ENCODE measurements around the gene MAOB. TPM values are rescaled to one million over a fixed set of nuclear protein-coding genes. Genes with fewer than 3 reads are reported as not detected.

The MAOB gene
- polyA plus RNA-seq, 1 donor from 2014 or later, result not detected

DNA sequence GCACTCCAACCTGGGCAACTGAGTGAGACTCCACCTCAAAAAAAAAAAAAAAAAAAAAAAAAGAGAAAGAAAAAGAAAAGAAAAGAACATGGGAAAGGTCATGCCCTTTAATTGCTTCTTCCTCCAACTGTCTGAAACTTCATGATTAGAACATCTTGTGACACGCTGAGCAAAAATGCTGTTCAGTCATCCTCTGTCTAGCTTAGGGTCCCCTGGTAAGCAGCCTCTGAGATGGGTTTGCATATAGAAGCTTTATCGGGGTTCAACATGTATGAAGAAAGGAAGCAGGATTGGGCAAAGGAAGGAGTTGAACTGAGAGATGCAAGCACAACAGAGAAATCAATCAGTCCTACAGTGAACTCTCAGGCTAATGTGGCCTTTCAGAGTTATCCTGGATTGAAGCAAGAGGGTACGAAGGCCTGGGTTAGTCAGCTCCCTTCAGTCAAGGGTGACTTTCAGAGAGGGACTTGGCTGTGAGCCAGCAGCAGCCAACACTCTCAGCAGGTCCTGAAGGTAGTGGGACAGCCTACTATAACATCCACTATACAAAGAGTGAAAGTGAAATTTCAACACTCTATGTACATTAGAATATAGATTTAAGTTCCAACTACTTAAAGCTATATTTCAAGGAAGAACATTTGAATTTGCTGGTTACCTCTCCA, 11.4 kb downstream of the MAOB start:
- no peak overlapping the region for H3K4me3 Mint-ChIP-seq
- H3K27me3 Mint-ChIP-seq, result peaks cover 6% of the 10 kb centered on the region
- H3K4me1 Mint-ChIP-seq, result no peaks in the 10 kb centered on the region
- H3K36me3 Mint-ChIP-seq, result no peaks in the 10 kb centered on the region
- no peak overlapping the region for H3K27ac Mint-ChIP-seq
- peaks cover 0 to 2% (median 0%) of the 10 kb centered on the region in 3 donors for H3K9me3 Mint-ChIP-seq

DNA sequence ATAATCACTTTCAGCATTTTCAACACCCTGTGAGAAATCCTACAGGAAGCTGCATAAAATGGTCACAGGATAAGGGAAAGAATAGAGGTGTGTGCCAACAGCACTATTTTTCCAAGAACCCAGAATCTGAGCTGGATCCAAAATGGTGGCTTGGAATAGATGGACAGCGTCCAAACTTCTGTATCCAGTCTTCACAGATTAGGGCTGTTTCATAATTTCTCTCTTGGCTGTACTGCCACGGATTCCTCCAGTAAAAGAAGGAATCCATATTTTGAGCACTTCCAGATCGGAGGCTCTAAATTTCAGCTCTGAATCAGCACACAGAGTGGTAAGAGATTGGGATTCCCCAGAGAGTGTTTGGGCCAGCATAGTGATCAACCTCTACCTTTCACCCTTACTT, 12.2 kb downstream of the MAOB start:
- peaks cover 6% of the 10 kb centered on the region for H3K27me3 Mint-ChIP-seq
- peaks cover 0 to 2% (median 0%) of the 10 kb centered on the region in 3 donors for H3K9me3 Mint-ChIP-seq
- no peaks in the 10 kb centered on the region for H3K36me3 Mint-ChIP-seq
- H3K4me1 Mint-ChIP-seq, result no peaks in the 10 kb centered on the region
- no peak overlapping the region for H3K4me3 Mint-ChIP-seq
- H3K27ac Mint-ChIP-seq, result no peak overlapping the region

DNA sequence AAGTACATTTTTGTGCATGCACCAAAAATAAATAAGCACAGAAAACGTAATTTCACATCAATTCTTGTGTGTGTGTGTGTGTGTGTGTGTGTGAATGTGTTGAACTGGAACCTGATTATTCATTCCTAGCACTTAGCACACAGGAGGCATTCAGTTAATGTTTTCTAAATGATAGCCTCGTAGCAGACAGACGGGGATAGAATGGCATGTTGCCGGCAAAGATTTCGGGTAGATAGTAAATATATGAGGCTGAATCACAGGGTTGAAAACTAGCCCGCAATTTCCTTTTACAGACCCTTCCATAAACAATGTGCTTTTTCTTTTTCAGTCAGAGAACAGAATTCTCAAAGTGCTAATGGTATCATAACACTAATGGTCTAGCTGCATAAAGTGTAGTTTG, 13.5 kb downstream of the MAOB start:
- Mint-ChIP-seq H3K4me3 (no peak overlapping the region), H3K4me1 (no peaks in the 10 kb centered on the region), H3K9me3 (peaks cover 0 to 2% (median 0%) of the 10 kb centered on the region in 3 donors), H3K27ac (no peak overlapping the region), H3K27me3 (peaks cover 6% of the 10 kb centered on the region), H3K36me3 (no peaks in the 10 kb centered on the region)

DNA sequence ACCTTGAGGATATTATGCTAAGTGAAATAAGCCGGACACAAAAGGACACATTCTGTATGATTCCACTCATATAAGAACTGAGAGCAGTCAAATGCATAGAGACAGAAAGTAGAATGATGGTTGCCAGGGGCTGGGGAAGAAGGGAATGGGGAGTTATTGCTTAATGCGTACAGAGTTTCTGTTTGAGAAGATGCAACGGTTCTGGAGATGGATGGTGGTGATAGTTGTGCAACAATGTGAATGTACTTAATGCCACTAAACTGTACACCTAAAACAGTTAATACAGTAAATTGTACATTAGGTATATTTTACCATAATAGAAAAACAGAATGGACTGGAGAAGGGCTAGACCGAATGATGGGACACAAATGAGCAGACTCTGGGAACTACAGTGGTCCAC, 15.8 kb downstream of the MAOB start:
- no peaks in the 10 kb centered on the region for H3K9me3 Mint-ChIP-seq
- no peak overlapping the region for H3K4me3 Mint-ChIP-seq
- H3K4me1 Mint-ChIP-seq, result no peaks in the 10 kb centered on the region
- H3K27me3 Mint-ChIP-seq, result peaks cover 6% of the 10 kb centered on the region
- no peak overlapping the region for H3K27ac Mint-ChIP-seq
- H3K36me3 Mint-ChIP-seq, result no peaks in the 10 kb centered on the region

DNA sequence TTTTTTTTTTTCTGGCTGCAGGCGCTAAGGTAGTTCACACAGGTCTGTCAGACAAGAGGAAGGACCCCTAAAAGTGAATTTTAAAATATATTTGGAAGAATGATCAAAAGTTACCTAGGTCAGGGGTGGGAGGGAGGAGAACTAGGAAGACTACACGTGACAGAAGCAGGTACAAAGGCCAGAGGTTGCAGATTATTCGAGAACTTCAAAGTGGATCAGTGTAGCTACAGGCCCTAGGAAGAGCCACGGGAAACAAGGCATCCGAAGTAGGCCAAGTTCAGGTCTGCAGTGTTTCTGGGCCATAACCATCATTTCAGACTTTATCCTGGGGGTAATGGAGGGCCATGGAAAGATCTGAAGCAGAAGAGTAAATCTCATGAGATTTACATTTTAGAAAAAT, 16.5 kb downstream of the MAOB start:
- Mint-ChIP-seq H3K27me3 (peaks cover 6% of the 10 kb centered on the region), H3K36me3 (no peaks in the 10 kb centered on the region), H3K4me3 (no peak overlapping the region), H3K9me3 (no peaks in the 10 kb centered on the region), H3K27ac (no peak overlapping the region), H3K4me1 (no peaks in the 10 kb centered on the region)

DNA sequence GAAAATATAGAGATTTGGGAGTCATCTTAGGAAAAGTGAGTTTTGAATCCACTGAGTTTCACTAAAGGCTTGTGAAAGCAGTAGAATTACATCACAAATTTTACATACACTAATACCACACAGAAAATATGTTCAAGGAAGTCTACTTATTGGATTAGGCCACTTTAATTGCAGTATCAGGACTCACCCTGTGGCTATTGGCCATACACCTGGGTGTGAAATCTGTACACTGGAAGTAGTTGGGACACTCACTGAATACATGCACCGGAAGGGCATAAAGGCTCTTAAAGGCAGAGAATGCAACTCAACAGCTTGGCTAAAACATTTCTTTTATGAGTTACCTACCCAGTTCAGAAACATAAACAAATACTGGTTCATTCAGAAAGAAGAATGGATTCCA, 19.8 kb downstream of the MAOB start:
- Mint-ChIP-seq H3K9me3 (no peaks in the 10 kb centered on the region), H3K27ac (no peak overlapping the region), H3K36me3 (peaks cover 1% of the 10 kb centered on the region), H3K27me3 (no peaks in the 10 kb centered on the region), H3K4me1 (no peaks in the 10 kb centered on the region), H3K4me3 (no peak overlapping the region)

DNA sequence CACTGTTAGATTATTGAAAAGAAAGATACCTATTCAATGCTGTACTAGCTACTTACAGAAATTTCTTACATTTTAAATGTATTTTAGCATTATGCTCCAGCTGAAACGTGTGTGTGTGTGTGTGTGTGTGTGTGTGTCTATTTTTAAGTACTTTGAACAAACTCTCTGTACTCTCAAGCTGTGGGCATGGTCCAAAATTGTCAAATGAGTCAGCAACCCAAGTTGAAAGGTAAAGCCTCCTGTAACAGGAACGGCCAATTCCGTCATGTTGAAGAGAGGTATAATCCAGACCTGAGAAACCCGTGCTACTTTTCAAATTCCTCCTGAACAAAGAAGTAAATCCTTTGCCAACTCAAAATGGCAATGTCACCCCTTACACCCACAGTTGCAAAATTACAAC, 20.5 kb downstream of the MAOB start:
- Mint-ChIP-seq H3K4me1 (no peaks in the 10 kb centered on the region), H3K36me3 (peaks cover 2% of the 10 kb centered on the region), H3K4me3 (no peak overlapping the region), H3K27me3 (no peaks in the 10 kb centered on the region), H3K27ac (no peak overlapping the region), H3K9me3 (no peaks in the 10 kb centered on the region)

DNA sequence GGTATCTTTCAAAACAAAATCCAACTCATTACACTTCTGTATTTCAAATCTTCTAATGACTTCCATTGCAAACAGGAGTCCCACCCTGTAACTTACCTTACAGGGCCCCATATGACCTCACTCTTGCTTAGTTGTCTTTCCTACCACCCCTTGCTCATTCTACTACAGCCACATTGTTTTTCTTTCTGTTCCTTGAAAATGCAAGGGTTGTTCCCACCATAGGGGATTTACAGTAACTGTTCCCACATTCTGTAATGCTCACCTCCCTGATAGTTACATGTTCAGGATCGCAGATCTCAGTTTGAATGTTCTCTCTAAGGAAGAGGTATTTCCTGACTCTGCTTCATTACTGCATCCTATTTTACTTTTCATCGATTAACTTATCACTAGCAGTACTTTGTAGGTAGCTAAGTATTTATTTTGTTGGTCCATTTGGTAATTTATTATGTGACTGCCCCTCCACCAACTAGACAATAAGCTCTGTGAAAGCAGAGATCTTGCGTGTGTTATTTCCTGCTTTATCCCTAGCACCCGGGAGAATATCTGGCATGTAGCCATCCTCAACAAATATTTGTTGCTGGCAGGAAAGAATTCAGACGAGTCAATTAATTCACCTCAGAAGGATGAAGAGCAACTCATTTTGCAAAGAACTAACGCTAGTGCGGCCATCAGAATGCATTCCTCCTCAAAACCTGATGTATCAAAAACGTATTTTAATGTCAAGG, 21.4 kb downstream of the MAOB start:
- H3K27ac Mint-ChIP-seq, result no peak overlapping the region
- no peak overlapping the region for H3K4me3 Mint-ChIP-seq
- H3K4me1 Mint-ChIP-seq, result no peaks in the 10 kb centered on the region
- H3K36me3 Mint-ChIP-seq, result peaks cover 2% of the 10 kb centered on the region
- no peaks in the 10 kb centered on the region for H3K9me3 Mint-ChIP-seq
- no peaks in the 10 kb centered on the region for H3K27me3 Mint-ChIP-seq

DNA sequence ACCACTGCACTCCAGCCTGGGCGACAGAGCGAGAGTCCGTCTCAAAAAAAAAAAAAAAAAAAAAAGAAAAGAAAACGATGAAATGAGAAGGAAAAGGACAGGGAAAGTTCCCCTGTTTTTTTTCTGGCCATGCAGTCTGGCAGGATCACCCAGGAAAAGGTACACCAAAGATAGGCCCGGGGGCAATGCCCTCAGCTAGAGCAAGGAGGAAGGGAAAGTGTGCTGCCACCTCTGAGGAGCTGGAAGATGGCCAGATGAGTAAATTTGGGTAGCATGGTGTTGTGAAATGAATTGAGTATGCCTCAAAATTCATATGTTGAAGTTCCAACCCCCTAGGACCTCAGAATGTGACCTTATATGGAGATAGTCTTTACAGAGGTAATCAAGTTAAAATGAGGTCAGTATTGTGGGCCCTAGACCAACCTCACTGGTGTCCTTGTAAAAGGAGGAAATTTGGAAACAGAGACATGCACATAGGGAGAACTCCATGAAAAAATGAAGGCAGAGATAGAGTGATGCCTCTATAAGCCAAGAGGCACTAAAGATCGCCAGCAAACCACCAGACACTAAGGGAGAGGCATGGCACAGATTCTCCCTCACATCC, 28.9 kb downstream of the MAOB start:
- H3K27me3 Mint-ChIP-seq, result no peaks in the 10 kb centered on the region
- no peaks in the 10 kb centered on the region for H3K4me1 Mint-ChIP-seq
- H3K4me3 Mint-ChIP-seq, result peak overlapping the region in 1 of 4 donors; percentile 21
- H3K9me3 Mint-ChIP-seq, result no peaks in the 10 kb centered on the region
- H3K27ac Mint-ChIP-seq, result no peak overlapping the region
- peaks cover 2% of the 10 kb centered on the region for H3K36me3 Mint-ChIP-seq

DNA sequence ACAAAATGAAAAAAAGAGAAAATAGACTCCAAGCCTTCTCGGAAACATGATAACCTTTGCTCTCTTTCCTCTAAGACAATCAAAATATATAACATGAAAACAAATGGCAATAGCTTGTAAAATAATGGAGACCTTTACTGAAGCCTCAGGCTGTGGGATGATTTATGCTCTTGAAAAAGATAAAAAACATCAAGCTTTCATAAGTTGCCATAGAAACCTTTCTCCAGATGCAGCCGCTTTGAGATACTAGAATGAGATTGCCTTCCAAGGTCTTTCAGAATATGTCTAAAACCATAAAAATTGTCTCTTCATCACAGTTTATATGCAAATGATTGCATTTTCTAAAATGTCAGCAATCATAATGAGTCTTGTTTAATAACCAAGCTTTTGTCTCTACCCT, 31.6 kb downstream of the MAOB start:
- Mint-ChIP-seq H3K4me1 (no peaks in the 10 kb centered on the region), H3K36me3 (no peaks in the 10 kb centered on the region), H3K27ac (no peak overlapping the region), H3K27me3 (peaks cover 4% of the 10 kb centered on the region), H3K9me3 (no peaks in the 10 kb centered on the region), H3K4me3 (no peak overlapping the region)

DNA sequence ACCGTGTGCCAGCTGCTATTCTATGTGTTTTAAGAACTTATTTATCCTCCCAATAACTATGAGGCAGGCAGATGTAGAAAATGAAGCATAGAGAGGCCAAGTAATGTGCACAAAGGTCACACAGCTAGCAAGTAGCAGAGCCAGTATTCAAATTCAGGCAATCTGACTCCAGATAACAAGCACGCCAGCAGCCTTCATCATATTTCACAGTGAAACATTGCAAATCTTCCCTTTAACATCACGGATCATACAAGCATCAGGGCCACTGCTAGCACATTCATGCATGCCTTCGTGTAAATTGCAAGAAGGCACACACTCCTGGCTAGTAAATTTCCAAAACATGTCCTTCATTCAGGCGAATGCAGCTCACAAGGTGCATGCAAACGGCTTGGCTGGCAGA, 33.1 kb downstream of the MAOB start:
- Mint-ChIP-seq H3K4me3 (no peak overlapping the region), H3K4me1 (no peaks in the 10 kb centered on the region), H3K36me3 (no peaks in the 10 kb centered on the region), H3K27ac (no peak overlapping the region), H3K9me3 (no peaks in the 10 kb centered on the region), H3K27me3 (peaks cover 4% of the 10 kb centered on the region)

DNA sequence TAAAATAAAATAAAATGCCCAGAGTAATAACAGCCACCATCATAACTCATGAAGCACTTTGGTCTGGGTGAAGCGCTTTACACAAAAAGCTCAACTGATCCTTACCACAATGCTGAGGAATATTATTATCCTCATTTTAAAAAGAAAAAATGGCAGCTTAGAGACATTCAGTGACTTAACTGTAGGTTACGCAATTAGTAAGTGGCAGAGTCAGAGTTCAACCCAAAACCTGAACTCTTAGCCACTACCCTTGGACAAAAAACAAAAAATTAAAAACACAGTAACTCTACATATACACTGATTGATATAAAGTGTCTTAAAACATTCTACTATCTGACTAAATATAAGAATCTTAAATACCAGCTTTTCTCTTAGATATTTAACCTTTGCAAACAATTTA, 34.9 kb downstream of the MAOB start:
- no peaks in the 10 kb centered on the region for H3K4me1 Mint-ChIP-seq
- H3K27me3 Mint-ChIP-seq, result peaks cover 4% of the 10 kb centered on the region
- no peak overlapping the region for H3K27ac Mint-ChIP-seq
- no peaks in the 10 kb centered on the region for H3K36me3 Mint-ChIP-seq
- H3K9me3 Mint-ChIP-seq, result no peaks in the 10 kb centered on the region
- H3K4me3 Mint-ChIP-seq, result no peak overlapping the region

DNA sequence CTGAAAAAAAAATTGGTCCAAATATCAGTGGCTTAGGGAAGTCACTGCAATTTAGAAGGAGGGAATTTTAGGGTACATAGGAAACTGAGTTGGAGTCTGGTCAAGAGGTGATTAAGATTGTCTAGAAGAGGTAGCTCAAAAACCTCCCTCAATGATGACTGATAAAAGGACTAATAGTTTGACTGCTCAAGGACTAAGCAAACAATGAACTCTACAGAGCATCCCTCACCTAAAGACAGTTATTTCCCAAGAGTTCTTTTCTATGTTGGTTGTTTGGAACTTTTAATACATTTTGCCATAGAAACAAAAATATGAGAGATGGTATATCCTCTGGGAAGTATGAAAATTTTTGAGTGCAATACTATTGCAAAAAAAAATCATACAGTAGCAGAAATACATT, 35.7 kb downstream of the MAOB start:
- H3K4me1 Mint-ChIP-seq, result no peaks in the 10 kb centered on the region

DNA sequence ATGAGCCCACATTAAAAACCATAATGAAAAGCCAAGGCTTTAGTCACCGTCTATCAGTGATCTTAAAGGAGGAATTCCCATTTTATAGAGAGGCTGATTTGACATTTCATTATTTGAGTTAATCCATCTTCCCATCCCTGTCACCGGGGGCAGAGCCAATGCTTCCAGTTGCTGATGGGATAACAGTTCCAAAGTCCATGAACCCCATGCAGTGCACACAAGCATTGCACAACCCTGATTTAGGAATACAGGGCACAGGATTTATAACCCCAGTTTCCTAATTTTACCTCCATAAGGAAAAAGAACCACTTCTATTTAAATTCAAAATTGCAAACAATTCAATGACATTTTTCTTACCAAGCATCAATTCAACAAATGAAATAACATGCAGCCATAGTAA, 36.5 kb downstream of the MAOB start:
- no peak overlapping the region for H3K27ac Mint-ChIP-seq
- no peaks in the 10 kb centered on the region for H3K9me3 Mint-ChIP-seq
- H3K27me3 Mint-ChIP-seq, result peaks cover 4% of the 10 kb centered on the region
- no peaks in the 10 kb centered on the region for H3K36me3 Mint-ChIP-seq
- H3K4me1 Mint-ChIP-seq, result no peaks in the 10 kb centered on the region
- no peak overlapping the region for H3K4me3 Mint-ChIP-seq

More for the DNA sequence above, 35.7 kb downstream of the MAOB start:
- Mint-ChIP-seq H3K9me3 (no peaks in the 10 kb centered on the region), H3K27ac (no peak overlapping the region), H3K36me3 (no peaks in the 10 kb centered on the region), H3K27me3 (peaks cover 4% of the 10 kb centered on the region), H3K4me3 (no peak overlapping the region)

DNA sequence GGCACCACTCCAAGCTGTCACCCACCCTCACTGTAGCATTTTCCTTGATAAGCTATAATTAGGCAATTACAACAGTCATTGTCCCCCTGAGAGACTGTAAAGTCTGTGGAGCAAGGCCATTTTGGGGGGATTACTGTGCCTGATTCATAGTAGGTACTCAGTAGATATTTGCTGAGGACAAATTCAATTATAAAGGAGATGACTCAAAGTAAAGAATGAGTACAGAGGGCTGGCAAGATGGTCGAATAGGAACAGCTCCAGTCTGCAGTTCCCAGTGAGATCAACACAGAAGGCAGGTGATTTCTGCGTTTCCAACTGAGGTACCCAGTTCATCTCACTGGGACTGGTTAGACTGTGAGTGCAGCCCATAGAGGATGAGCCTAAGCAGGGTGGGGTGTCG, 42.0 kb downstream of the MAOB start:
- H3K9me3 Mint-ChIP-seq, result no peaks in the 10 kb centered on the region
- H3K36me3 Mint-ChIP-seq, result no peaks in the 10 kb centered on the region
- H3K27ac Mint-ChIP-seq, result no peak overlapping the region
- no peak overlapping the region for H3K4me3 Mint-ChIP-seq
- no peaks in the 10 kb centered on the region for H3K4me1 Mint-ChIP-seq
- peaks cover 8% of the 10 kb centered on the region for H3K27me3 Mint-ChIP-seq
